Activated T-cell treated with anti-CD3 and anti-CD28 coated beads, Interleukin-2, amount 50 U/mL, for 48 hours (primary cell): ENCODE results near the gene SPP1.

Source experiments
- DNase-seq, 2 experiments: peaks; one replicate each; pipeline ENCODE4 v3.0.0-alpha.2; 2020

SPP1 gene

GRCh38 chr4:87956501-87956900 lies 19.0 kb upstream of the SPP1 start:
- no peak for DNase-seq

GRCh38 chr4:87957061-87957460 lies 18.5 kb upstream of the SPP1 start:
- no peak for DNase-seq

GRCh38 chr4:87961993-87962392 lies 13.5 kb upstream of the SPP1 start:
- no peak for DNase-seq

GRCh38 chr4:87962398-87963146 lies 12.9 kb upstream of the SPP1 start:
- DNase-seq: no peak

- DNase-seq: no peak
Measured at GRCh38 chr4:87965501-87965975, 10.0 kb upstream of the SPP1 start.

GRCh38 chr4:87966095-87966496 lies 9.4 kb upstream of the SPP1 start:
- no peak for DNase-seq

GRCh38 chr4:87967193-87967592 lies 8.3 kb upstream of the SPP1 start:
- no peak for DNase-seq

GRCh38 chr4:87970121-87970520 lies 5.4 kb upstream of the SPP1 start:
- DNase-seq: no peak

- DNase-seq: no peak
Measured at GRCh38 chr4:87971866-87972265, 3.6 kb upstream of the SPP1 start.

GRCh38 chr4:87973283-87974169 lies 2.0 kb upstream of the SPP1 start:
- peak; percentile 45 to 46 for DNase-seq

GRCh38 chr4:87974856-87975462 lies 555 bp upstream of the SPP1 start:
- DNase-seq: no peak

- DNase-seq: no peak
Measured at GRCh38 chr4:87977521-87978278, 2.2 kb downstream of the SPP1 start.

- no peak for DNase-seq
Measured at GRCh38 chr4:87978681-87979080, 3.2 kb downstream of the SPP1 start.

GRCh38 chr4:87979810-87980209 lies 4.3 kb downstream of the SPP1 start:
- DNase-seq: no peak

- no peak for DNase-seq
Measured at GRCh38 chr4:87981486-87981885, 6.0 kb downstream of the SPP1 start.

GRCh38 chr4:87982036-87982435 lies 6.5 kb downstream of the SPP1 start:
- no peak for DNase-seq

GRCh38 chr4:87982446-87983010 lies 7.0 kb downstream of the SPP1 start:
- no peak for DNase-seq

GRCh38 chr4:87983996-87984395 lies 8.5 kb downstream of the SPP1 start:
- no peak for DNase-seq

GRCh38 chr4:87985097-87985886 lies 9.8 kb downstream of the SPP1 start:
- peak; percentile 32 to 55 for DNase-seq

- no peak for DNase-seq
Measured at GRCh38 chr4:87985887-87986200, 10.3 kb downstream of the SPP1 start.

- no peak for DNase-seq
Measured at GRCh38 chr4:87986508-87986907, 11.0 kb downstream of the SPP1 start.

- no peak for DNase-seq
Measured at GRCh38 chr4:87989765-87990164, 14.3 kb downstream of the SPP1 start.
